Progenitor cell of endocrine pancreas (in vitro differentiated cells): ENCODE measurements around the gene RAD9A. TPM values are rescaled to one million over a fixed set of nuclear protein-coding genes. Genes with fewer than 3 reads are reported as not detected.

Experiments
- DNase-seq: peaks from one replicate; pipeline ENCODE4 v3.0.0; 2021; ENCODE audit warnings: low spot score; ENCODE audit not compliant: unreplicated experiment
- H3K27ac Mint-ChIP-seq: 2 replicates; pipeline ENCODE4 v1.8.0; 2021; ENCODE audit warnings: mild to moderate bottlenecking, moderate library complexity, mixed read lengths
- H3K27me3 Mint-ChIP-seq: 2 replicates; pipeline ENCODE4 v1.8.0; 2021; ENCODE audit warnings: mixed read lengths
- H3K36me3 Mint-ChIP-seq: 2 replicates; pipeline ENCODE4 v1.8.0; 2022; ENCODE audit warnings: mixed read lengths; ENCODE audit not compliant: insufficient read depth
- H3K4me1 Mint-ChIP-seq: 2 replicates; pipeline ENCODE4 v1.8.0; 2021; ENCODE audit warnings: low read depth, mixed read lengths
- H3K4me3 Mint-ChIP-seq: 2 replicates; pipeline ENCODE4 v1.8.0; 2021; ENCODE audit warnings: low read depth, mild to moderate bottlenecking, moderate library complexity, mixed read lengths
- H3K9me3 Mint-ChIP-seq: 2 replicates; pipeline ENCODE4 v1.8.0; 2021; ENCODE audit warnings: low read depth, mixed read lengths
- CTCF ChIP-seq: fragments of 200-600 bp; sonication (generic); IDR thresholded peaks from one replicate; pipeline ENCODE4 v1.5.0; 2021; ENCODE audit warnings: antibody characterized with exemption, mild to moderate bottlenecking; ENCODE audit not compliant: unreplicated experiment
- total RNA-seq: library from RNA; stranded (reverse); gene quantifications from 2 replicates; pipeline ENCODE4 v1.2.1, GENCODE V29; 2021

RAD9A gene
- total RNA-seq, 1 donor from 2014 or later: 39.0 TPM

- peaks cover 36% of the 10 kb centered on the region for H3K27me3 Mint-ChIP-seq
- no peaks in the 10 kb centered on the region for H3K36me3 Mint-ChIP-seq
- H3K9me3 Mint-ChIP-seq: no peaks in the 10 kb centered on the region
- no peak overlapping the region for H3K4me3 Mint-ChIP-seq
- TF ChIP-seq CTCF: no peak
- no peak overlapping the region for H3K27ac Mint-ChIP-seq
- peaks cover 4% of the 10 kb centered on the region for H3K4me1 Mint-ChIP-seq
- DNase-seq: no peak
These were observed 18.6 kb downstream of the RAD9A start for GRCh38 chr11:67410369-67410831.

DNA sequence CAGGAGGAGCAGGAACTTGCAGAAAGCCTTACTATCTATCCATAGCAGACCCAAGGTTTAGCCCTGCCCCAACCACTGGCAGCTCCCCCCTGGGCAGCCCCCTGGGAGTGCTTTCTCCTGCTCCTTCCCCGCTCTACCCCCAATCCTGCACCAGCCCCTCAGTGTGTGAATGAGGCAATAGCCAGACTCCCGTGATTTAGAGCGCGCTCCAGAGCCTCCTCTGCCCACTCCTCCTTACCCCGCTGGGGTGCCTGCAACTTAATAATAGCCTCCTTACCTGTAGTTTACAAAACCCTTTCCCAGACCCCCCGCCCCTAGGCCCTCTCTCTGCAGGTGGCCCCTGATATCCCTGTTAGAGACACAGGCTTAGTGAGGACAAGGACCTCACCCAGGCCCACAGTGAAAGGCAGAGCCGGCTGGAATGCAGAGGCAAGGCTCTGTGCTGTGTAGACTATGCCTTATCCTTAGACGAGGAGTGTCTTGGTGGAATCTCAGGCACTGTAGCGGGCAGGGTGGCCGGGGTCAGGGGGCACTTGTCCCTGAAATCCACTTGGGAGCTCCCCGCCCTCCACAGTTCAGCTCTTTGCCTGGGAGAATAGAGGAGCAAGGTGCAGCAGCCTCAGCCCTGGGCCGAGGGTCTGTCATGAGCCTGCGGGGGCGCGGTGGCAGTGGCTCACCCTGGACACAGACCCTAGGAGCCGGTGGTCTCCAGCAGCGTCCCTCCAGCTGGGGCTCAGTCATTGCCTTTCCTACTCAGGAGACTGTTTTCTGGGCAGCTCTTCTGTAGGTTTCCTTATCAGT, 19.4 kb downstream of the RAD9A start:
- TF ChIP-seq CTCF: no peak
- Mint-ChIP-seq H3K27me3 (peaks cover 39% of the 10 kb centered on the region), H3K4me3 (no peak overlapping the region), H3K4me1 (peaks cover 5% of the 10 kb centered on the region), H3K36me3 (no peaks in the 10 kb centered on the region), H3K27ac (peak overlapping the region; percentile 69), H3K9me3 (no peaks in the 10 kb centered on the region)
- no peak for DNase-seq

- no peak for DNase-seq
- Mint-ChIP-seq H3K27ac (no peak overlapping the region), H3K4me1 (peaks cover 5% of the 10 kb centered on the region), H3K9me3 (no peaks in the 10 kb centered on the region), H3K4me3 (no peak overlapping the region), H3K36me3 (no peaks in the 10 kb centered on the region), H3K27me3 (peaks cover 45% of the 10 kb centered on the region)
- no peak for TF ChIP-seq CTCF
These were observed 20.0 kb downstream of the RAD9A start for GRCh38 chr11:67411785-67412152.

- Mint-ChIP-seq H3K4me1 (peaks cover 5% of the 10 kb centered on the region), H3K4me3 (no peak overlapping the region), H3K27ac (no peak overlapping the region), H3K27me3 (peaks cover 38% of the 10 kb centered on the region), H3K9me3 (no peaks in the 10 kb centered on the region), H3K36me3 (no peaks in the 10 kb centered on the region)
- TF ChIP-seq CTCF: no peak
- DNase-seq: no peak
These were observed 20.9 kb downstream of the RAD9A start for GRCh38 chr11:67412495-67413179.

- Mint-ChIP-seq H3K27me3 (peaks cover 37% of the 10 kb centered on the region), H3K4me3 (no peak overlapping the region), H3K27ac (no peak overlapping the region), H3K4me1 (peaks cover 5% of the 10 kb centered on the region), H3K9me3 (no peaks in the 10 kb centered on the region), H3K36me3 (no peaks in the 10 kb centered on the region)
- no peak for DNase-seq
- TF ChIP-seq CTCF: no peak
These were observed 21.6 kb downstream of the RAD9A start for GRCh38 chr11:67413266-67413849.
